Measurements from ENCODE around the gene GAB3. TPM values are rescaled to one million over a fixed set of nuclear protein-coding genes. Genes with fewer than 3 reads are reported as not detected.
"Not testable (repeated sequence)": the region's sequence is repeated elsewhere in the genome, so short reads cannot be mapped to it uniquely, and the experiment has no call there.

Gene GAB3
- total RNA-seq, 1 experiment from 2014 or later: 0.17 TPM

DNA sequence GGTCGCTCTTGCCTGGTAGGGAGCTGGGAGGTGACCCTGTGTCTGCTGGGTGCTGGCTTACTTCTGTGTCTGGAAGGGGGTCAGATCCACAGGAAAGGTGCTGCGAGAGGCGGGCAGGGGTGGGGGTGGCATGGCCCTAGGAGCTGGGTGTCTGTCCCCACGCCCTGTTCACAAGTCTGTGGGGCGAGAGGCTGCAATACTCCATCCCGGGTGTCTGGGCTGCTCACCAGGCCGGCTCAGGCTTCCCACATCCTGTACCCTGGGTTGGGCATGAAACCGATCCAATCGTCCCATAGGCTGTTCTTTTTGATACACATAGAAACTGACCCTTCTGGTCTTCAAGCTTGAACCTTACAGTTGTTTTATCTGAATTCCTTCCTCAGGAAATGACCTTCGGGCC, 96.5 kb downstream of the GAB3 start:
- intact Hi-C loops (cut with micrococcal nuclease; ENCODE audit: unreplicated experiment): no loop called here
- Histone ChIP-seq H3F3A (ENCODE audit: insufficient read depth, low read depth) (no peaks in the 10 kb centered on the region), H3K9me2 (ENCODE audit: insufficient read depth) (no peaks in the 10 kb centered on the region), H3K9me3 (ENCODE audit: insufficient read depth, low read depth) (no peaks in the 10 kb centered on the region), H3K4me1 (replicated peaks; ENCODE audit: insufficient read depth) (no peaks in the 10 kb centered on the region), H3K4me2 (no peak overlapping the region), H3K4me3 (no peak overlapping the region), H3K36me3 (ENCODE audit: low read depth) (no peaks in the 10 kb centered on the region), H4K20me1 (ENCODE audit: insufficient read depth) (no peaks in the 10 kb centered on the region), H2AFZ (no peak overlapping the region), H3K79me2 (ENCODE audit: low read depth) (no peaks in the 10 kb centered on the region), H3K27me3 (ENCODE audit: insufficient read depth, low read depth) (peaks cover 38% of the 10 kb centered on the region), H3K27ac (no peak overlapping the region)
- ChIA-PET CTCF (no interaction called here), POLR2A (ENCODE audit: unreplicated experiment) (no interaction called here)
- BruUV-seq (replicated peaks): no TSS peak
- DNase-seq: no peak
- TF ChIP-seq EZH2 (IDR thresholded peaks at IDR 0.05; ENCODE audit: low read depth): no peak
- TF ChIP-seq, protein P1, sequence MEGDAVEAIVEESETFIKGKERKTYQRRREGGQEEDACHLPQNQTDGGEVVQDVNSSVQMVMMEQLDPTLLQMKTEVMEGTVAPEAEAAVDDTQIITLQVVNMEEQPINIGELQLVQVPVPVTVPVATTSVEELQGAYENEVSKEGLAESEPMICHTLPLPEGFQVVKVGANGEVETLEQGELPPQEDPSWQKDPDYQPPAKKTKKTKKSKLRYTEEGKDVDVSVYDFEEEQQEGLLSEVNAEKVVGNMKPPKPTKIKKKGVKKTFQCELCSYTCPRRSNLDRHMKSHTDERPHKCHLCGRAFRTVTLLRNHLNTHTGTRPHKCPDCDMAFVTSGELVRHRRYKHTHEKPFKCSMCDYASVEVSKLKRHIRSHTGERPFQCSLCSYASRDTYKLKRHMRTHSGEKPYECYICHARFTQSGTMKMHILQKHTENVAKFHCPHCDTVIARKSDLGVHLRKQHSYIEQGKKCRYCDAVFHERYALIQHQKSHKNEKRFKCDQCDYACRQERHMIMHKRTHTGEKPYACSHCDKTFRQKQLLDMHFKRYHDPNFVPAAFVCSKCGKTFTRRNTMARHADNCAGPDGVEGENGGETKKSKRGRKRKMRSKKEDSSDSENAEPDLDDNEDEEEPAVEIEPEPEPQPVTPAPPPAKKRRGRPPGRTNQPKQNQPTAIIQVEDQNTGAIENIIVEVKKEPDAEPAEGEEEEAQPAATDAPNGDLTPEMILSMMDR (conservative IDR thresholded peaks at IDR 0.05): no peak

DNA sequence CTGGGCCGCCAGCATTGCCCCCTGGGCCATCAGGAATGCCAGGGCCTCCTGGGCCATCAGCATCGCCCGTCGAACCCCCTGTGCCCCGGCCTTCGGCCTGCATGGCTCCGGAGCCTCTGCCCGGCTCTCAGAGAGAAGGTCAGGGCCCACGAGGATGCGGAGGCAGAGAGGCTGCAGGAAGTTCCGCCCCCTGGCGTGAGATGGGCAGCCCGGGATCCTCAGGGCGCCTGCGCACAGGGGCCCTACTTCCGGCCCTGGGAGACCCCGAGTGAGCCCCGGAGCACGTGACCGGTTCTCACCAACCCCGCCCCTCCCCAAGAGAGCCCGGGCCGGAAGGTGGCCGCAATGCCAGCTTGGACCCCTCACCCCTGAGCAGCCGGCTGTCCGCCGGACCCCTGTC, 97.5 kb downstream of the GAB3 start, which contains the start of gene CTAG2:
TSS of gene CTAG2 (minus strand) at position 167 of the 400 bp plus-strand sequence. CDS start at position 103, 64 bp downstream.
- DNase-seq; H3K9me3 ChIP-seq (ENCODE audit: insufficient read depth, low read depth); H3K4me2 ChIP-seq; H3K27ac ChIP-seq; intact Hi-C loops (cut with micrococcal nuclease; ENCODE audit: unreplicated experiment); H4K20me1 ChIP-seq (ENCODE audit: insufficient read depth); H3K36me3 ChIP-seq (ENCODE audit: low read depth); CTCF ChIA-PET; H3F3A ChIP-seq (ENCODE audit: insufficient read depth, low read depth); H3K4me3 ChIP-seq; BruUV-seq (replicated peaks); H3K4me1 ChIP-seq (replicated peaks; ENCODE audit: insufficient read depth); POLR2A ChIA-PET (ENCODE audit: unreplicated experiment); H2AFZ ChIP-seq; H3K79me2 ChIP-seq (ENCODE audit: low read depth); H3K9me2 ChIP-seq (ENCODE audit: insufficient read depth): not testable (repeated sequence)
- peaks cover 38% of the 10 kb centered on the region for H3K27me3 ChIP-seq (ENCODE audit: insufficient read depth, low read depth)

- H3K4me2 ChIP-seq: no peak overlapping the region
- POLR2A ChIA-PET (ENCODE audit: unreplicated experiment): no interaction called here
- CTCF ChIA-PET: no interaction called here
- no peak overlapping the region for H3K27ac ChIP-seq
- no peak for DNase-seq
- no TSS peak for BruUV-seq (replicated peaks)
- TF ChIP-seq, protein P1 (conservative IDR thresholded peaks at IDR 0.05): no peak
- no peak for TF ChIP-seq EZH2 (IDR thresholded peaks at IDR 0.05; ENCODE audit: low read depth)
- no peaks in the 10 kb centered on the region for H3K4me1 ChIP-seq (replicated peaks; ENCODE audit: insufficient read depth)
- peaks cover 36% of the 10 kb centered on the region for H3K27me3 ChIP-seq (ENCODE audit: insufficient read depth, low read depth)
- H3K79me2 ChIP-seq (ENCODE audit: low read depth): no peaks in the 10 kb centered on the region
- H3K9me2 ChIP-seq (ENCODE audit: insufficient read depth): no peaks in the 10 kb centered on the region
- no peak overlapping the region for H2AFZ ChIP-seq
- H3F3A ChIP-seq (ENCODE audit: insufficient read depth, low read depth): no peaks in the 10 kb centered on the region
- intact Hi-C loops (cut with micrococcal nuclease; ENCODE audit: unreplicated experiment): no loop called here
- H3K36me3 ChIP-seq (ENCODE audit: low read depth): no peaks in the 10 kb centered on the region
- no peaks in the 10 kb centered on the region for H3K9me3 ChIP-seq (ENCODE audit: insufficient read depth, low read depth)
- H4K20me1 ChIP-seq (ENCODE audit: insufficient read depth): no peaks in the 10 kb centered on the region
- H3K4me3 ChIP-seq: no peak overlapping the region
These were observed 97.9 kb downstream of the GAB3 start for GRCh38 chrX:154653048-154653401.

GRCh38 chrX:154652311-154653047, 98.4 kb downstream of the GAB3 start:
- peaks cover 36% of the 10 kb centered on the region for H3K27me3 ChIP-seq (ENCODE audit: insufficient read depth, low read depth)
- ChIA-PET CTCF (no interaction called here), POLR2A (ENCODE audit: unreplicated experiment) (no interaction called here)
- H3K4me1 ChIP-seq (replicated peaks; ENCODE audit: insufficient read depth): no peaks in the 10 kb centered on the region
- no peaks in the 10 kb centered on the region for H3K79me2 ChIP-seq (ENCODE audit: low read depth)
- BruUV-seq (replicated peaks): no TSS peak
- DNase-seq: no peak
- no peaks in the 10 kb centered on the region for H4K20me1 ChIP-seq (ENCODE audit: insufficient read depth)
- no peaks in the 10 kb centered on the region for H3K9me3 ChIP-seq (ENCODE audit: insufficient read depth, low read depth)
- H2AFZ ChIP-seq: no peak overlapping the region
- intact Hi-C loops (cut with micrococcal nuclease; ENCODE audit: unreplicated experiment): no loop called here
- H3K4me3 ChIP-seq: no peak overlapping the region
- TF ChIP-seq, protein P1 (conservative IDR thresholded peaks at IDR 0.05): no peak
- TF ChIP-seq EZH2 (IDR thresholded peaks at IDR 0.05; ENCODE audit: low read depth): no peak
- no peak overlapping the region for H3K27ac ChIP-seq
- H3K9me2 ChIP-seq (ENCODE audit: insufficient read depth): no peaks in the 10 kb centered on the region
- no peak overlapping the region for H3K4me2 ChIP-seq
- H3K36me3 ChIP-seq (ENCODE audit: low read depth): no peaks in the 10 kb centered on the region
- no peaks in the 10 kb centered on the region for H3F3A ChIP-seq (ENCODE audit: insufficient read depth, low read depth)

Measured in PC-9 (cell line).